GM11168 (cell line): Measurements from ENCODE around the gene MAMDC2.

Experiments used
- in situ Hi-C: fragments of 300-500 bp; cut with MboI; formaldehyde crosslinking; loops from one replicate; pipeline ENCODE4 v1.12.0; 2022; ENCODE audit warnings: low sequenced_read_pairs; ENCODE audit not compliant: unreplicated experiment

MAMDC2 gene

GRCh38 chr9:70060148-70060882 lies 16.7 kb downstream of the MAMDC2 start:
- in situ Hi-C loops = no loop called here

- in situ Hi-C loops = no loop called here
These were observed 17.3 kb downstream of the MAMDC2 start for GRCh38 chr9:70060883-70061507.

GRCh38 chr9:70061776-70062175 lies 18.1 kb downstream of the MAMDC2 start:
- in situ Hi-C loops = no loop called here

GRCh38 chr9:70064496-70064895 lies 20.8 kb downstream of the MAMDC2 start:
- in situ Hi-C loops = no loop called here

GRCh38 chr9:70065572-70065971 lies 21.9 kb downstream of the MAMDC2 start:
- in situ Hi-C loops = no loop called here

GRCh38 chr9:70066418-70066817 lies 22.8 kb downstream of the MAMDC2 start:
- in situ Hi-C loops = no loop called here

GRCh38 chr9:70066874-70067273 lies 23.2 kb downstream of the MAMDC2 start:
- in situ Hi-C loops = no loop called here

- in situ Hi-C loops = no loop called here
These were observed 26.1 kb downstream of the MAMDC2 start for GRCh38 chr9:70069704-70070103.

GRCh38 chr9:70073193-70073592 lies 29.5 kb downstream of the MAMDC2 start:
- in situ Hi-C loops = no loop called here

- in situ Hi-C loops = no loop called here
These were observed 30.1 kb downstream of the MAMDC2 start for GRCh38 chr9:70073756-70074155.

- in situ Hi-C loops = no loop called here
These were observed 33.0 kb downstream of the MAMDC2 start for GRCh38 chr9:70076678-70077077.

- in situ Hi-C loops = no loop called here
These were observed 35.9 kb downstream of the MAMDC2 start for GRCh38 chr9:70079417-70080037.

- in situ Hi-C loops = no loop called here
These were observed 37.0 kb downstream of the MAMDC2 start for GRCh38 chr9:70080481-70081119.

GRCh38 chr9:70081120-70081495 lies 37.5 kb downstream of the MAMDC2 start:
- in situ Hi-C loops = no loop called here

- in situ Hi-C loops = no loop called here
These were observed 39.8 kb downstream of the MAMDC2 start for GRCh38 chr9:70083429-70083828.

GRCh38 chr9:70085241-70085640 lies 41.6 kb downstream of the MAMDC2 start:
- in situ Hi-C loops = no loop called here

- in situ Hi-C loops = no loop called here
These were observed 47.5 kb downstream of the MAMDC2 start for GRCh38 chr9:70091103-70091502.

- in situ Hi-C loops = no loop called here
These were observed 47.9 kb downstream of the MAMDC2 start for GRCh38 chr9:70091572-70091971.

- in situ Hi-C loops = no loop called here
These were observed 48.5 kb downstream of the MAMDC2 start for GRCh38 chr9:70092190-70092589.

- in situ Hi-C loops = no loop called here
These were observed 49.4 kb downstream of the MAMDC2 start for GRCh38 chr9:70093095-70093494.

- in situ Hi-C loops = no loop called here
These were observed 50.3 kb downstream of the MAMDC2 start for GRCh38 chr9:70093944-70094343.
